Measurements from ENCODE around the gene ZBTB20.

The ZBTB20 gene

GRCh38 chr3:114299941-114300624 is 847.0 kb downstream of the ZBTB20 start:
- no peak for DNase-seq

GRCh38 chr3:114299421-114299820 is 847.7 kb downstream of the ZBTB20 start:
- no peak for DNase-seq

- no peak for DNase-seq
These were observed 851.1 kb downstream of the ZBTB20 start for GRCh38 chr3:114295946-114296345.

- no peak for DNase-seq
These were observed 852.1 kb downstream of the ZBTB20 start for GRCh38 chr3:114294940-114295480.

GRCh38 chr3:114293838-114294535 is 853.1 kb downstream of the ZBTB20 start, which contains the start of gene TIGIT:
TSS of gene TIGIT (plus strand) at chr3:114294028. CDS start at chr3:114294062, 34 bp downstream.
- no peak for DNase-seq

- peak; percentile 4 for DNase-seq
These were observed 855.9 kb downstream of the ZBTB20 start for GRCh38 chr3:114290911-114291901.

- no peak for DNase-seq
These were observed 860.8 kb downstream of the ZBTB20 start for GRCh38 chr3:114286266-114286665.

- DNase-seq, result no peak
These were observed 861.3 kb downstream of the ZBTB20 start for GRCh38 chr3:114285648-114286230.

- DNase-seq, result no peak
These were observed 862.4 kb downstream of the ZBTB20 start for GRCh38 chr3:114284644-114285043.
